SJCRH30 (cell line): ENCODE data around the gene ASMT. TPM values are rescaled to one million over a fixed set of nuclear protein-coding genes. Genes with fewer than 3 reads are reported as not detected.
"Not testable (repeated sequence)": the region's sequence is repeated elsewhere in the genome, so short reads cannot be mapped to it uniquely, and the experiment has no call there.

Experiments used
- DNase-seq, 2 experiments: peaks; one replicate each; pipeline ENCODE4 v3.0.0-alpha.2; 2015 to 2020
- H3K27ac ChIP-seq: fragments of 250-450 bp; sonication (Bioruptor Pico); 2 replicates; pipeline ENCODE4 v1.5.1; 2020; ENCODE audit warnings: mild to moderate bottlenecking, moderate library complexity
- H3K27me3 ChIP-seq: fragments of 250-450 bp; sonication (Bioruptor Pico); 2 replicates; pipeline ENCODE4 v1.5.1; 2020; ENCODE audit warnings: mild to moderate bottlenecking, moderate library complexity
- H3K36me3 ChIP-seq: fragments of 250-450 bp; sonication (Bioruptor Pico); 2 replicates; pipeline ENCODE4 v1.5.1; 2020; ENCODE audit warnings: mild to moderate bottlenecking, moderate library complexity
- H3K4me1 ChIP-seq: fragments of 250-450 bp; sonication (Bioruptor Pico); 2 replicates; pipeline ENCODE4 v1.5.1; 2020; ENCODE audit warnings: mild to moderate bottlenecking, moderate library complexity
- H3K4me3 ChIP-seq: fragments of 250-450 bp; sonication (Bioruptor Pico); 2 replicates; pipeline ENCODE4 v1.5.1; 2020; ENCODE audit warnings: mild to moderate bottlenecking, moderate library complexity
- H3K9me3 ChIP-seq: fragments of 250-450 bp; sonication (Bioruptor Pico); replicated peaks from 2 replicates; pipeline ENCODE4 v1.5.1; 2020; ENCODE audit warnings: mild to moderate bottlenecking, moderate library complexity
- total RNA-seq: library from RNA; depleted of rRNA; stranded (reverse); fragments of >200 nt; shearing (Covaris generic); gene quantifications from 2 replicates; pipeline ENCODE4 v1.2.3, GENCODE V29; 2014; rRNA removed

Gene ASMT
- not detected in 2 replicates for total RNA-seq

GRCh38 chrX:1614927-1615326, at the start of gene ASMT:
TSS of gene ASMT (plus strand) at chrX:1615059. CDS start at chrX:1615200, 141 bp downstream.
- Histone ChIP-seq H3K27me3 (no peaks in the 10 kb centered on the region), H3K9me3 (no peaks in the 10 kb centered on the region), H3K36me3 (no peaks in the 10 kb centered on the region)

GRCh38 chrX:1574181-1574580, 40.7 kb upstream of the ASMT start:
- H3K4me1 ChIP-seq, H3K27ac ChIP-seq, DNase-seq, H3K36me3 ChIP-seq, H3K9me3 ChIP-seq, H3K4me3 ChIP-seq, H3K27me3 ChIP-seq: not testable (repeated sequence)

More at GRCh38 chrX:1614927-1615326, at the start of gene ASMT:
- no peak within 1 kb of the TSS for H3K27ac ChIP-seq
- no peak for DNase-seq
- no peak within 1 kb of the TSS for H3K4me3 ChIP-seq
- H3K4me1 ChIP-seq: no peaks in the 10 kb centered on the region

- H3K4me1 ChIP-seq: no peaks in the 10 kb centered on the region
- no peaks in the 10 kb centered on the region for H3K27me3 ChIP-seq
- DNase-seq: no peak
- no peak overlapping the region for H3K27ac ChIP-seq
- no peaks in the 10 kb centered on the region for H3K36me3 ChIP-seq
- H3K4me3 ChIP-seq: no peak overlapping the region
- no peaks in the 10 kb centered on the region for H3K9me3 ChIP-seq
These were observed 38.5 kb upstream of the ASMT start for GRCh38 chrX:1576201-1576992.

GRCh38 chrX:1577845-1578244, 37.0 kb upstream of the ASMT start:
- Histone ChIP-seq H3K27me3 (no peaks in the 10 kb centered on the region), H3K36me3 (no peaks in the 10 kb centered on the region), H3K4me3 (no peak overlapping the region), H3K9me3 (no peaks in the 10 kb centered on the region), H3K4me1 (no peaks in the 10 kb centered on the region), H3K27ac (no peak overlapping the region)
- no peak for DNase-seq

GRCh38 chrX:1578511-1579173, 36.2 kb upstream of the ASMT start:
- no peak for DNase-seq
- Histone ChIP-seq H3K36me3 (no peaks in the 10 kb centered on the region), H3K27ac (no peak overlapping the region), H3K4me3 (no peak overlapping the region), H3K27me3 (no peaks in the 10 kb centered on the region), H3K9me3 (no peaks in the 10 kb centered on the region), H3K4me1 (no peaks in the 10 kb centered on the region)

GRCh38 chrX:1581132-1581531, 33.7 kb upstream of the ASMT start:
- peak; percentile 74 to 87 for DNase-seq
- Histone ChIP-seq H3K4me3 (no peak overlapping the region), H3K4me1 (no peaks in the 10 kb centered on the region), H3K27ac (no peak overlapping the region), H3K36me3 (no peaks in the 10 kb centered on the region), H3K9me3 (no peaks in the 10 kb centered on the region), H3K27me3 (no peaks in the 10 kb centered on the region)

GRCh38 chrX:1582686-1583437, 32.0 kb upstream of the ASMT start:
- peak in 1 of 2 experiments; percentile 14 for DNase-seq
- Histone ChIP-seq H3K4me3 (no peak overlapping the region), H3K27me3 (no peaks in the 10 kb centered on the region), H3K4me1 (no peaks in the 10 kb centered on the region), H3K27ac (no peak overlapping the region), H3K9me3 (no peaks in the 10 kb centered on the region), H3K36me3 (no peaks in the 10 kb centered on the region)

GRCh38 chrX:1584237-1585011, 30.4 kb upstream of the ASMT start:
- Histone ChIP-seq H3K27ac (no peak overlapping the region), H3K36me3 (no peaks in the 10 kb centered on the region)
- DNase-seq: no peak

GRCh38 chrX:1587161-1587560, 27.7 kb upstream of the ASMT start:
- Histone ChIP-seq H3K36me3 (no peaks in the 10 kb centered on the region), H3K4me3 (no peak overlapping the region), H3K27me3 (no peaks in the 10 kb centered on the region), H3K4me1 (no peaks in the 10 kb centered on the region), H3K9me3 (no peaks in the 10 kb centered on the region), H3K27ac (no peak overlapping the region)
- DNase-seq: no peak

More at GRCh38 chrX:1584237-1585011, 30.4 kb upstream of the ASMT start:
- no peaks in the 10 kb centered on the region for H3K27me3 ChIP-seq
- H3K4me1 ChIP-seq: no peaks in the 10 kb centered on the region
- H3K9me3 ChIP-seq: no peaks in the 10 kb centered on the region
- H3K4me3 ChIP-seq: no peak overlapping the region

GRCh38 chrX:1589356-1590130, 25.3 kb upstream of the ASMT start:
- Histone ChIP-seq H3K4me1 (no peaks in the 10 kb centered on the region), H3K27ac (no peak overlapping the region), H3K36me3 (peaks cover 12% of the 10 kb centered on the region; the same call in 1 of the 2 replicates), H3K4me3 (no peak overlapping the region), H3K9me3 (no peaks in the 10 kb centered on the region), H3K27me3 (no peaks in the 10 kb centered on the region)
- no peak for DNase-seq

- peak; percentile 95 for DNase-seq
- H3K4me3 ChIP-seq: peak within 1 kb of the TSS; percentile 66
- H3K36me3 ChIP-seq: peaks cover 26% of the 10 kb centered on the region
These were observed 23.6 kb upstream of the ASMT start, which contains the start of gene AKAP17A for GRCh38 chrX:1591102-1591862. TSS of gene AKAP17A (plus strand) at chrX:1591604. CDS start at chrX:1593463, 1,859 bp downstream.

GRCh38 chrX:1591863-1592469, 22.9 kb upstream of the ASMT start:
- no peaks in the 10 kb centered on the region for H3K4me1 ChIP-seq
- peak overlapping the region; percentile 66 for H3K4me3 ChIP-seq
- no peaks in the 10 kb centered on the region for H3K9me3 ChIP-seq
- DNase-seq: no peak
- no peaks in the 10 kb centered on the region for H3K27me3 ChIP-seq
- peaks cover 28% of the 10 kb centered on the region for H3K36me3 ChIP-seq
- H3K27ac ChIP-seq: peak overlapping the region; percentile 32; the same call in 1 of the 2 replicates

More at GRCh38 chrX:1591102-1591862, 23.6 kb upstream of the ASMT start, which contains the start of gene AKAP17A:
- peak within 1 kb of the TSS; percentile 32; the same call in 1 of the 2 replicates for H3K27ac ChIP-seq
- no peaks in the 10 kb centered on the region for H3K27me3 ChIP-seq
- no peaks in the 10 kb centered on the region for H3K4me1 ChIP-seq
- H3K9me3 ChIP-seq: no peaks in the 10 kb centered on the region
